ENCODE data around the gene FGGY.
"Not testable (repeated sequence)": the region's sequence is repeated elsewhere in the genome, so short reads cannot be mapped to it uniquely, and the experiment has no call there.

Gene FGGY

GRCh38 chr1:59733443-59734141 lies 436.7 kb downstream of the FGGY start:
- peaks cover 6% of the 10 kb centered on the region for H3K9me3 Mint-ChIP-seq (ENCODE audit: low read depth)
- H3K4me1 Mint-ChIP-seq (ENCODE audit: low read depth) = peaks cover 17% of the 10 kb centered on the region
- no peak overlapping the region for H3K4me3 Mint-ChIP-seq
- H3K36me3 Mint-ChIP-seq = peaks cover 13% of the 10 kb centered on the region
- no peaks in the 10 kb centered on the region for H3K27me3 Mint-ChIP-seq
- H3K27ac Mint-ChIP-seq = no peak overlapping the region

GRCh38 chr1:59735927-59736326 lies 439.0 kb downstream of the FGGY start:
- H3K27me3 Mint-ChIP-seq; H3K9me3 Mint-ChIP-seq (ENCODE audit: low read depth); H3K27ac Mint-ChIP-seq; H3K4me3 Mint-ChIP-seq: not testable (repeated sequence)
- peaks cover 11% of the 10 kb centered on the region for H3K4me1 Mint-ChIP-seq (ENCODE audit: low read depth)
- peaks cover 13% of the 10 kb centered on the region for H3K36me3 Mint-ChIP-seq

GRCh38 chr1:59736744-59737143 lies 439.9 kb downstream of the FGGY start:
- H3K9me3 Mint-ChIP-seq (ENCODE audit: low read depth) = peaks cover 6% of the 10 kb centered on the region
- H3K4me1 Mint-ChIP-seq (ENCODE audit: low read depth) = peaks cover 3% of the 10 kb centered on the region
- H3K27ac Mint-ChIP-seq = no peak overlapping the region
- H3K36me3 Mint-ChIP-seq = peaks cover 16% of the 10 kb centered on the region
- H3K4me3 Mint-ChIP-seq = no peak overlapping the region
- no peaks in the 10 kb centered on the region for H3K27me3 Mint-ChIP-seq

- Mint-ChIP-seq H3K9me3 (ENCODE audit: low read depth) (peaks cover 6% of the 10 kb centered on the region), H3K27ac (no peak overlapping the region), H3K36me3 (peaks cover 16% of the 10 kb centered on the region), H3K4me3 (no peak overlapping the region), H3K4me1 (ENCODE audit: low read depth) (no peaks in the 10 kb centered on the region), H3K27me3 (no peaks in the 10 kb centered on the region)
These were observed 440.7 kb downstream of the FGGY start for GRCh38 chr1:59737638-59738037.

- H3K4me1 Mint-ChIP-seq (ENCODE audit: low read depth) = no peaks in the 10 kb centered on the region
- no peak overlapping the region for H3K27ac Mint-ChIP-seq
- peaks cover 6% of the 10 kb centered on the region for H3K9me3 Mint-ChIP-seq (ENCODE audit: low read depth)
- peaks cover 16% of the 10 kb centered on the region for H3K36me3 Mint-ChIP-seq
- H3K27me3 Mint-ChIP-seq = no peaks in the 10 kb centered on the region
- no peak overlapping the region for H3K4me3 Mint-ChIP-seq
These were observed 441.3 kb downstream of the FGGY start for GRCh38 chr1:59738152-59738551.

GRCh38 chr1:59738591-59739015 lies 441.7 kb downstream of the FGGY start:
- H3K27me3 Mint-ChIP-seq = no peaks in the 10 kb centered on the region
- H3K36me3 Mint-ChIP-seq = peaks cover 16% of the 10 kb centered on the region
- peaks cover 6% of the 10 kb centered on the region for H3K9me3 Mint-ChIP-seq (ENCODE audit: low read depth)
- no peak overlapping the region for H3K4me3 Mint-ChIP-seq
- H3K27ac Mint-ChIP-seq = no peak overlapping the region
- no peaks in the 10 kb centered on the region for H3K4me1 Mint-ChIP-seq (ENCODE audit: low read depth)

- Mint-ChIP-seq H3K9me3 (ENCODE audit: low read depth) (peaks cover 6% of the 10 kb centered on the region), H3K27me3 (no peaks in the 10 kb centered on the region), H3K4me3 (no peak overlapping the region), H3K36me3 (peaks cover 16% of the 10 kb centered on the region), H3K27ac (no peak overlapping the region), H3K4me1 (ENCODE audit: low read depth) (no peaks in the 10 kb centered on the region)
These were observed 442.2 kb downstream of the FGGY start for GRCh38 chr1:59739111-59739510.

- Mint-ChIP-seq H3K9me3 (ENCODE audit: low read depth) (no peaks in the 10 kb centered on the region), H3K27me3 (no peaks in the 10 kb centered on the region), H3K4me1 (ENCODE audit: low read depth) (no peaks in the 10 kb centered on the region), H3K27ac (no peak overlapping the region), H3K4me3 (no peak overlapping the region), H3K36me3 (peaks cover 5% of the 10 kb centered on the region)
These were observed 445.6 kb downstream of the FGGY start for GRCh38 chr1:59742526-59742925.

GRCh38 chr1:59743324-59744091 lies 446.6 kb downstream of the FGGY start:
- H3K27me3 Mint-ChIP-seq = no peaks in the 10 kb centered on the region
- H3K9me3 Mint-ChIP-seq (ENCODE audit: low read depth) = no peaks in the 10 kb centered on the region
- no peaks in the 10 kb centered on the region for H3K4me1 Mint-ChIP-seq (ENCODE audit: low read depth)
- H3K4me3 Mint-ChIP-seq = no peak overlapping the region
- H3K36me3 Mint-ChIP-seq = peaks cover 5% of the 10 kb centered on the region
- H3K27ac Mint-ChIP-seq = no peak overlapping the region

- Mint-ChIP-seq H3K36me3 (peaks cover 2% of the 10 kb centered on the region), H3K4me1 (ENCODE audit: low read depth) (no peaks in the 10 kb centered on the region), H3K27me3 (no peaks in the 10 kb centered on the region), H3K9me3 (ENCODE audit: low read depth) (no peaks in the 10 kb centered on the region), H3K4me3 (no peak overlapping the region), H3K27ac (no peak overlapping the region)
These were observed 450.6 kb downstream of the FGGY start for GRCh38 chr1:59747420-59748024.

GRCh38 chr1:59748123-59748522 lies 451.2 kb downstream of the FGGY start:
- Mint-ChIP-seq H3K27ac (no peak overlapping the region), H3K9me3 (ENCODE audit: low read depth) (no peaks in the 10 kb centered on the region), H3K4me1 (ENCODE audit: low read depth) (no peaks in the 10 kb centered on the region), H3K4me3 (no peak overlapping the region), H3K27me3 (no peaks in the 10 kb centered on the region), H3K36me3 (peaks cover 2% of the 10 kb centered on the region)

GRCh38 chr1:59750328-59751003 lies 453.6 kb downstream of the FGGY start:
- H3K36me3 Mint-ChIP-seq = peaks cover 2% of the 10 kb centered on the region
- H3K9me3 Mint-ChIP-seq (ENCODE audit: low read depth) = no peaks in the 10 kb centered on the region
- no peak overlapping the region for H3K4me3 Mint-ChIP-seq
- no peak overlapping the region for H3K27ac Mint-ChIP-seq
- no peaks in the 10 kb centered on the region for H3K27me3 Mint-ChIP-seq
- H3K4me1 Mint-ChIP-seq (ENCODE audit: low read depth) = no peaks in the 10 kb centered on the region

GRCh38 chr1:59751004-59751395 lies 454.1 kb downstream of the FGGY start:
- H3K9me3 Mint-ChIP-seq (ENCODE audit: low read depth) = no peaks in the 10 kb centered on the region
- H3K27ac Mint-ChIP-seq = no peak overlapping the region
- no peaks in the 10 kb centered on the region for H3K36me3 Mint-ChIP-seq

GRCh38 chr1:59751801-59752200 lies 454.9 kb downstream of the FGGY start:
- H3K4me1 Mint-ChIP-seq (ENCODE audit: low read depth) = no peaks in the 10 kb centered on the region
- no peak overlapping the region for H3K27ac Mint-ChIP-seq
- H3K36me3 Mint-ChIP-seq = no peaks in the 10 kb centered on the region
- H3K27me3 Mint-ChIP-seq = no peaks in the 10 kb centered on the region
- H3K4me3 Mint-ChIP-seq = no peak overlapping the region
- H3K9me3 Mint-ChIP-seq (ENCODE audit: low read depth) = no peaks in the 10 kb centered on the region

More at GRCh38 chr1:59751004-59751395, 454.1 kb downstream of the FGGY start:
- no peaks in the 10 kb centered on the region for H3K27me3 Mint-ChIP-seq
- no peaks in the 10 kb centered on the region for H3K4me1 Mint-ChIP-seq (ENCODE audit: low read depth)
- no peak overlapping the region for H3K4me3 Mint-ChIP-seq

Data from activated naive CD8-positive, alpha-beta T cell (primary cell).